ENCODE data around the gene ST7L. TPM values are rescaled to one million over a fixed set of nuclear protein-coding genes. Genes with fewer than 3 reads are reported as not detected.

Gene ST7L
- total and polyA plus RNA-seq, 2 of the 4 experiments (the other 2 are of a cell fraction): 7.7 to 14.7 TPM

DNA sequence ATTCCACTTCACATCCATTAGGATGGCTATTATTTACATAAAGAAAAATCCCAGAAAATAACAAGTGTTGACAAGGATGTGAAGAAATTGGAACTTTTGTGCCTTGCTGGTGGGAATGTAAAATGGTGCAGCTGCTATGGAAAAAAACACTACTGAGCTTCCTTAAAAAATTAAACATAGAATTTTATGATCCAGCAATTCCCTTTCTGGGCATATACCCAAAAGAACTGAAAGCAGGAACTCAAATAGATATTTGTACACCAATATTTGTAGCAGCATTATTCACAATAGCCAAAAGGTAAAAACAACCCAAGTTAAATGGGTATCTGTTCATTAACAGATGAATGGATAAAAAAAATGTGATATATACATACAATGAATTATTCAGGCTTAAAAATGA, 64.5 kb downstream of the ST7L start:
- H2BK15ac ChIP-seq (ENCODE audit: low read depth, low read length): no peak overlapping the region
- H2AK5ac ChIP-seq (ENCODE audit: low read depth, low read length): no peak overlapping the region
- CTCF ChIA-PET: interaction anchor here (0.6 kb wide), 1 partner anchor 52 kb away, joined by 3 read pairs; no protein-coding TSS in a partner anchor
- no peak for DNase-seq
- H3K4ac ChIP-seq (ENCODE audit: low read depth, low read length): no peak overlapping the region
- no peak overlapping the region for H2BK120ac ChIP-seq (ENCODE audit: low read depth, low read length)
- H2BK20ac ChIP-seq (ENCODE audit: low read depth, low read length): no peak overlapping the region
- H3K23ac ChIP-seq (ENCODE audit: low read depth, low read length): no peak overlapping the region
- no peak overlapping the region for H3K4me3 ChIP-seq (ENCODE audit: insufficient read depth, low read depth, low read length)
- H4K91ac ChIP-seq (ENCODE audit: insufficient read depth, low read depth, low read length): no peak overlapping the region
- H3K9me3 ChIP-seq (ENCODE audit: control insufficient read depth, insufficient read depth, low read length): no peaks in the 10 kb centered on the region
- no peak overlapping the region for H4K5ac ChIP-seq (ENCODE audit: low read depth, low read length)
- no peak overlapping the region for H3K9ac ChIP-seq (ENCODE audit: low read depth, low read length)
- no TSS peak for BruUV-seq (replicated peaks)
- no peak overlapping the region for H2AFZ ChIP-seq (replicated peaks; ENCODE audit: low read length, poor library complexity)
- no peak overlapping the region for H3K14ac ChIP-seq (replicated peaks; ENCODE audit: low read depth, low read length)
- no peaks in the 10 kb centered on the region for H3K4me1 ChIP-seq (ENCODE audit: control insufficient read depth, insufficient read depth, low read length)
- H3K18ac ChIP-seq (ENCODE audit: low read depth, low read length): no peak overlapping the region
- H4K20me1 ChIP-seq (ENCODE audit: insufficient read depth, low read length): no peaks in the 10 kb centered on the region
- dilution Hi-C loops (cut with HindIII; ENCODE audit: low sequenced_read_pairs, unreplicated experiment): no loop called here
- H3K27ac ChIP-seq (ENCODE audit: insufficient read depth, low read length): no peak overlapping the region
- H3K36me3 ChIP-seq (ENCODE audit: control insufficient read depth, insufficient read depth, low read length): peaks cover 4% of the 10 kb centered on the region; the same call in 1 of the 2 replicates
- intact Hi-C loops (cut with micrococcal nuclease): no loop called here
- H3K9me1 ChIP-seq (ENCODE audit: insufficient read depth, low read length): no peaks in the 10 kb centered on the region
- POLR2A ChIA-PET (ENCODE audit: unreplicated experiment): no interaction called here
- no peak overlapping the region for H3K4me2 ChIP-seq (ENCODE audit: low read depth, low read length)
- no peaks in the 10 kb centered on the region; a peak in 2 of 4 replicates for H3K79me1 ChIP-seq (ENCODE audit: low read depth in 1 of 2, low read length in 2 of 2)
- no peak overlapping the region for H2AK9ac ChIP-seq (replicated peaks; ENCODE audit: low read depth, low read length, poor library complexity)
- TF ChIP-seq CHD1 (IDR thresholded peaks at IDR 0.05; ENCODE audit: low read depth, low read length) (no peak), RCOR1 (IDR thresholded peaks at IDR 0.05; ENCODE audit: insufficient replicate concordance, low read length) (no peak), RAD21 (IDR thresholded peaks at IDR 0.05; ENCODE audit: low read length) (no peak), BHLHE40 (IDR thresholded peaks at IDR 0.05; ENCODE audit: low read depth, low read length) (no peak)
- no peak for ATAC-seq (ENCODE audit: low read depth)
- H3K56ac ChIP-seq (ENCODE audit: extremely low read depth, insufficient read depth, low read length): no peak overlapping the region
- in situ Hi-C loops (cut with MboI; ENCODE audit: low sequenced_read_pairs): no loop called here
- no peak overlapping the region for H4K8ac ChIP-seq (ENCODE audit: low read depth in 2 of 2, low read length in 2 of 2)
- no peaks in the 10 kb centered on the region for H3K27me3 ChIP-seq (ENCODE audit: control insufficient read depth, insufficient read depth, low read length)
- no peak overlapping the region for H2BK5ac ChIP-seq (ENCODE audit: low read depth, low read length, poor library complexity, severe bottlenecking)

All from IMR-90 (cell line).